ENCODE measurements around the gene PTPRM. TPM values are rescaled to one million over a fixed set of nuclear protein-coding genes. Genes with fewer than 3 reads are reported as not detected.
A peak's percentile ranks its signal among the peaks of the same experiment; 100 is the strongest.

The PTPRM gene
- total and polyA plus RNA-seq, 2 donors (not counting 3 experiments of a cell fraction or from before 2014, with no cell fraction given), result 37.4 to 43.7 TPM

GRCh38 chr18:7822435-7823331 lies 255.6 kb downstream of the PTPRM start:
- H3K9me3 ChIP-seq (replicated peaks; ENCODE audit: control insufficient read depth, insufficient read depth, low read length), result no peaks in the 10 kb centered on the region
- no TSS peak for BruUV-seq (replicated peaks)
- POLR2A ChIA-PET, result no interaction called here
- no peak overlapping the region for H3K9ac ChIP-seq (replicated peaks; ENCODE audit: extremely low read depth, insufficient read depth, low read length)
- H4K20me1 ChIP-seq (replicated peaks; ENCODE audit: control insufficient read depth, extremely low read depth, insufficient read depth, low read length), result no peaks in the 10 kb centered on the region
- TF ChIP-seq POLR2A (IDR thresholded peaks at IDR 0.05; ENCODE audit: low read depth, low read length) (no peak), EZH2 (IDR thresholded peaks at IDR 0.05; ENCODE audit: borderline replicate concordance, low read depth, low read length, severe bottlenecking) (no peak), MAX (IDR thresholded peaks at IDR 0.05; ENCODE audit: insufficient read depth, insufficient read length) (no peak), POLR2AphosphoS5 (IDR thresholded peaks at IDR 0.05; ENCODE audit: insufficient read depth, low read depth, low read length) (no peak), CTCF (IDR thresholded peaks at IDR 0.05; ENCODE audit: extremely low read depth in 1 of 2, insufficient read depth in 1 of 2, low read depth in 1 of 2, low read length in 2 of 2) (no peak), JUN (IDR thresholded peaks at IDR 0.05; ENCODE audit: borderline replicate concordance, insufficient read depth, insufficient read length, low read depth) (no peak), MYC (IDR thresholded peaks at IDR 0.05; ENCODE audit: low read depth, low read length) (no peak)
- no peak overlapping the region for H3K4me3 ChIP-seq (replicated peaks in 1 of 3; ENCODE audit: insufficient read depth in 1 of 3, low read depth in 1 of 3, low read length in 3 of 3)
- FAIRE-seq (peak; percentile 62), DNase-seq (ENCODE audit: low read depth, low spot score) (peak; percentile 61)
- no peaks in the 10 kb centered on the region for H3K36me3 ChIP-seq (ENCODE audit: control insufficient read depth in 2 of 2, extremely low read depth in 1 of 2, insufficient read depth in 2 of 2, low read length in 2 of 2)
- dilution Hi-C loops (cut with MboI; ENCODE audit: extremely low pct_ligation_motif_present, low sequenced_read_pairs), result no loop called here
- H3K27me3 ChIP-seq (ENCODE audit: control insufficient read depth in 2 of 2, insufficient read depth in 2 of 2, low read length in 2 of 2), result no peaks in the 10 kb centered on the region
- CTCF ChIA-PET, result interaction anchor here (0.7 kb wide), 1 partner anchor 550 kb away, joined by 3 read pairs; no protein-coding TSS in a partner anchor
- intact Hi-C loops (cut with micrococcal nuclease), result no loop called here
- no peaks in the 10 kb centered on the region for H3K79me2 ChIP-seq (ENCODE audit: control insufficient read depth, insufficient read depth, low read length)
- H2AFZ ChIP-seq (ENCODE audit: low read depth, low read length), result peak overlapping the region; percentile 16
- no peak overlapping the region for H3K27ac ChIP-seq (ENCODE audit: insufficient read depth, low read depth, low read length)
- peak overlapping the region; percentile 45 for H3K4me2 ChIP-seq (ENCODE audit: insufficient read depth, low read length)
- peaks cover 3% of the 10 kb centered on the region for H3K4me1 ChIP-seq (ENCODE audit: control insufficient read depth, extremely low read depth, insufficient read depth, low read length)
- no peaks in the 10 kb centered on the region for H3K9me1 ChIP-seq (replicated peaks; ENCODE audit: control insufficient read depth, extremely low read depth, insufficient read depth, low read length)

Measured in endothelial cell of umbilical vein (primary cell).